ENCODE measurements around the gene TERT. TPM values are rescaled to one million over a fixed set of nuclear protein-coding genes. Genes with fewer than 3 reads are reported as not detected.

The TERT gene
- total RNA-seq (under 1 TPM; 0.55 to 0.84 TPM), total RNA-seq (0 to 29.7 (median 0.51) reads per million in 172 experiments)
- polyA plus RNA-seq (2013, experiment 1 of 2): 0.11 TPM
- polyA plus RNA-seq (2013, experiment 2 of 2): 0.54 TPM

DNA sequence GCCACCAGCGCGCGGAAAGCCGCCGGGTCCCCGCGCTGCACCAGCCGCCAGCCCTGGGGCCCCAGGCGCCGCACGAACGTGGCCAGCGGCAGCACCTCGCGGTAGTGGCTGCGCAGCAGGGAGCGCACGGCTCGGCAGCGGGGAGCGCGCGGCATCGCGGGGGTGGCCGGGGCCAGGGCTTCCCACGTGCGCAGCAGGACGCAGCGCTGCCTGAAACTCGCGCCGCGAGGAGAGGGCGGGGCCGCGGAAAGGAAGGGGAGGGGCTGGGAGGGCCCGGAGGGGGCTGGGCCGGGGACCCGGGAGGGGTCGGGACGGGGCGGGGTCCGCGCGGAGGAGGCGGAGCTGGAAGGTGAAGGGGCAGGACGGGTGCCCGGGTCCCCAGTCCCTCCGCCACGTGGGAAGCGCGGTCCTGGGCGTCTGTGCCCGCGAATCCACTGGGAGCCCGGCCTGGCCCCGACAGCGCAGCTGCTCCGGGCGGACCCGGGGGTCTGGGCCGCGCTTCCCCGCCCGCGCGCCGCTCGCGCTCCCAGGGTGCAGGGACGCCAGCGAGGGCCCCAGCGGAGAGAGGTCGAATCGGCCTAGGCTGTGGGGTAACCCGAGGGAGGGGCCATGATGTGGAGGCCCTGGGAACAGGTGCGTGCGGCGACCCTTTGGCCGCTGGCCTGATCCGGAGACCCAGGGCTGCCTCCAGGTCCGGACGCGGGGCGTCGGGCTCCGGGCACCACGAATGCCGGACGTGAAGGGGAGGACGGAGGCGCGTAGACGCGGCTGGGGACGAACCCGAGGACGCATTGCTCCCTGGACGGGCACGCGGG lies at the start of gene TERT:
TERT (minus strand) TSS at position 234 of the 815 bp plus-strand sequence; CDS start at position 155, 79 bp downstream.
- Histone ChIP-seq H3K9me3 (ENCODE audit: control insufficient read depth in 1 of 2, insufficient read depth in 1 of 2, low read length in 2 of 2) (no peaks in the 10 kb centered on the region), H3K27me3 (ENCODE audit: control insufficient read depth in 1 of 2, insufficient read depth in 2 of 2, low read length in 2 of 2) (no peaks in the 10 kb centered on the region), H3K4me1 (ENCODE audit: insufficient read depth, low read length) (peaks cover 22% of the 10 kb centered on the region), H3K27ac (ENCODE audit: low read depth in 1 of 2, low read length in 2 of 2) (no peak within 1 kb of the TSS), H3K36me3 (ENCODE audit: insufficient read depth, low read length) (no peaks in the 10 kb centered on the region), H3K4me3 (ENCODE audit: low read length) (peak within 1 kb of the TSS; percentile 34)
- intact Hi-C loops (cut with DNase I, micrococcal nuclease): loop anchor here (1.0 to 10.0 kb wide), 3 partner anchors 20 to 50 kb away; partner anchors contain the start of gene CLPTM1L (in 2 of the 2)
- ChIA-PET POLR2A (interaction anchor here (0.7 to 4.1 kb wide), 4 partner anchors 8 to 50 kb away, joined by 3 to 44 read pairs (median 4); partner anchors contain the start of gene CLPTM1L), CTCF (no interaction called here)
- peak; percentile 66 to 93 (median 79) for DNase-seq
- H3K4me3 Mint-ChIP-seq: peak within 1 kb of the TSS; percentile 48
- ATAC-seq (ENCODE audit: poor library complexity): peak; percentile 86
- H3K9me3 Mint-ChIP-seq: no peaks in the 10 kb centered on the region
- H3K36me3 Mint-ChIP-seq (ENCODE audit: low read depth): no peaks in the 10 kb centered on the region
- H3K4me1 Mint-ChIP-seq (ENCODE audit: low read depth): peaks cover 4% of the 10 kb centered on the region
- TF ChIP-seq, protein P1, sequence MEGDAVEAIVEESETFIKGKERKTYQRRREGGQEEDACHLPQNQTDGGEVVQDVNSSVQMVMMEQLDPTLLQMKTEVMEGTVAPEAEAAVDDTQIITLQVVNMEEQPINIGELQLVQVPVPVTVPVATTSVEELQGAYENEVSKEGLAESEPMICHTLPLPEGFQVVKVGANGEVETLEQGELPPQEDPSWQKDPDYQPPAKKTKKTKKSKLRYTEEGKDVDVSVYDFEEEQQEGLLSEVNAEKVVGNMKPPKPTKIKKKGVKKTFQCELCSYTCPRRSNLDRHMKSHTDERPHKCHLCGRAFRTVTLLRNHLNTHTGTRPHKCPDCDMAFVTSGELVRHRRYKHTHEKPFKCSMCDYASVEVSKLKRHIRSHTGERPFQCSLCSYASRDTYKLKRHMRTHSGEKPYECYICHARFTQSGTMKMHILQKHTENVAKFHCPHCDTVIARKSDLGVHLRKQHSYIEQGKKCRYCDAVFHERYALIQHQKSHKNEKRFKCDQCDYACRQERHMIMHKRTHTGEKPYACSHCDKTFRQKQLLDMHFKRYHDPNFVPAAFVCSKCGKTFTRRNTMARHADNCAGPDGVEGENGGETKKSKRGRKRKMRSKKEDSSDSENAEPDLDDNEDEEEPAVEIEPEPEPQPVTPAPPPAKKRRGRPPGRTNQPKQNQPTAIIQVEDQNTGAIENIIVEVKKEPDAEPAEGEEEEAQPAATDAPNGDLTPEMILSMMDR (IDR thresholded peaks at IDR 0.05): no peak
- no peaks in the 10 kb centered on the region for H3K27me3 Mint-ChIP-seq
- no peak within 1 kb of the TSS for H3K27ac Mint-ChIP-seq

DNA sequence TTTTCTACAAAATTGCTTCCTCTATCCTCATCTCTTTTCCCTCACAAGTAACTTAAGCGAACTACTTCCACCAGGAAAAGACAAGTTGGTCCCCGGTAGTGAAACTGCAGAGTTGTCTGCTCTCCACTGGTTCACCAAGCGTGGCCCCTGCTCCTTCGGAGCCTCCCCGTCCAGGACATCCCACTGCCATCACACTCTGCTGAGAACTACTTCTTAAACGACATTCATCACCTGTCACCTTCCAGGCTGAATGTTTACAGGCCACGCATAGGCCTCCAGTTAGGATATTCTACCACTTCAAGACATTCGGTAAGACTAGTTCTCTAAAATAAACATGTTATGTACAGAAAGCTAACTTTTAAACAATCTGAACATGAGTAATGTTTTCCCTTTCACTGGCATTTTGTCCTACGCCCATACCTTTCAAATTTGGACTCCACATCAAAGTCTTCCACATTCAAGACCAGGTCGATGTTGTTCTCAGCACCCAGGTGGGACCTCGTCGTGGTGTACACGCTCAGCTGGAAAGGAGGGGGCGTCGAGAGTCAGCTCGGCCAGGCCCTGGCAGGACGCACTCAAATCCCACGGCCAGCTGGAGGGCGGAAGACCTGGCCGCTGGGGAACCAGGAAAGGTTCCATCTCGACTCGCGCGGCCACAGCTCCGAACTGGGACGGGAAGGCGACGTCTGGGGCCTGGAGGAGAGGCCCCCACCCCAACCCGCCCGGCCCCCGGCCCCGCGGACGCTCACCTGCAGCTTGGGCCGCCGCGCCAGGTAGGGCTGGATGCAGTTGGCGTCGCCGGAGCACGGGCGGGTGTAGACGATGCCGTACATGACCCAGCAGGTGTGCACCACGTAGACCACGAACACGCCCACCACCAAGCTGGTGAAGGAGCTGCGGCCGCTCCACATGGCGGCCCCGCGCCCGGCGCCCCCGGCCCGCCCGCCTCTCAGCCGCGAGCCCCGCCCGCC lies 49.3 kb upstream of the TERT start:
- intact Hi-C loops (cut with DNase I, micrococcal nuclease): loop anchor here (1.0 to 10.0 kb wide), 6 partner anchors 27 to 452 kb away; partner anchors contain the start of genes BRD9 (in 1 of the 2), MRPL36 (in 1 of the 2), TERT (in 1 of the 2) and TRIP13 (in 1 of the 2)
- Histone ChIP-seq H3K27ac (ENCODE audit: low read depth in 1 of 2, low read length in 2 of 2) (peak overlapping the region in 1 of 2 donors; percentile 30), H3K4me1 (ENCODE audit: insufficient read depth, low read length) (peaks cover 38% of the 10 kb centered on the region), H3K4me3 (ENCODE audit: low read length) (peak overlapping the region; percentile 86), H3K9me3 (ENCODE audit: control insufficient read depth in 1 of 2, insufficient read depth in 1 of 2, low read length in 2 of 2) (no peaks in the 10 kb centered on the region), H3K36me3 (ENCODE audit: insufficient read depth, low read length) (peaks cover 32% of the 10 kb centered on the region), H3K27me3 (ENCODE audit: control insufficient read depth in 1 of 2, insufficient read depth in 2 of 2, low read length in 2 of 2) (no peaks in the 10 kb centered on the region)
- CTCF ChIA-PET: interaction anchor here (0.6 to 3.1 kb wide), 3 partner anchors 35 to 238 kb away, joined by 3 to 12 read pairs (median 4); no protein-coding TSS in a partner anchor
- ATAC-seq (ENCODE audit: poor library complexity) (no peak), DNase-seq (peak in 3 of 14 experiments; percentile 15 to 32 (median 24))
- Mint-ChIP-seq H3K27ac (peak overlapping the region; percentile 91), H3K27me3 (no peaks in the 10 kb centered on the region), H3K4me1 (ENCODE audit: low read depth) (peaks cover 36% of the 10 kb centered on the region), H3K4me3 (peak overlapping the region; percentile 96), H3K9me3 (no peaks in the 10 kb centered on the region), H3K36me3 (ENCODE audit: low read depth) (peaks cover 35% of the 10 kb centered on the region)
- TF ChIP-seq, protein P1 (IDR thresholded peaks at IDR 0.05): no peak
- POLR2A ChIA-PET: interaction anchor here (0.6 to 4.1 kb wide), 10 partner anchors 18 to 455 kb away, joined by 3 to 38 read pairs (median 6); partner anchors contain the start of genes BRD9, LPCAT1, TERT and TRIP13

Data from CD4-positive, alpha-beta T cell (primary cell).